ENCODE results near the gene BTBD6. TPM values are rescaled to one million over a fixed set of nuclear protein-coding genes. Genes with fewer than 3 reads are reported as not detected.

Gene BTBD6
- total RNA-seq, 1 experiment from 2014 or later = 9.0 TPM

DNA sequence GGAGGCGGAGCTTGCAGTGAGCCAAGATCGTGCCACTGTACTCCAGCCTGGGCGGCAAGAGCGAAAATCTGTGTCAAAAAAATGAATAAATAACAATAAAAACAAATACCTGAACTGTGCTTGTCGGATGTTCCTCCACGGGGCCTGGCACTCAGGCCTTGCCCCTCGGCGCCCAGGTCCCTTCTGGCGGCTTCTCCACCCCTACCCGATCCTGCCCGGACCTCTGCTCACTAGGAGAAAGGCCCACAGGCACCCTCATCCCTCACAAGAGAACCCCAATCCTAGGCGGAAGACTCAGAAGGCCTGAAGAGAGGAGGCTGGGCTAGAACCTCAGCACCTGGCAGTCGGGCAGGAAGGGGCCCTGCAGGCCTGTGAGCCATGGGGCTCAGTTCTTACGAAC, 21.0 kb upstream of the BTBD6 start:
- no peak for TF ChIP-seq EZH2 (IDR thresholded peaks at IDR 0.05; ENCODE audit: low read depth)
- TF ChIP-seq, protein P1, sequence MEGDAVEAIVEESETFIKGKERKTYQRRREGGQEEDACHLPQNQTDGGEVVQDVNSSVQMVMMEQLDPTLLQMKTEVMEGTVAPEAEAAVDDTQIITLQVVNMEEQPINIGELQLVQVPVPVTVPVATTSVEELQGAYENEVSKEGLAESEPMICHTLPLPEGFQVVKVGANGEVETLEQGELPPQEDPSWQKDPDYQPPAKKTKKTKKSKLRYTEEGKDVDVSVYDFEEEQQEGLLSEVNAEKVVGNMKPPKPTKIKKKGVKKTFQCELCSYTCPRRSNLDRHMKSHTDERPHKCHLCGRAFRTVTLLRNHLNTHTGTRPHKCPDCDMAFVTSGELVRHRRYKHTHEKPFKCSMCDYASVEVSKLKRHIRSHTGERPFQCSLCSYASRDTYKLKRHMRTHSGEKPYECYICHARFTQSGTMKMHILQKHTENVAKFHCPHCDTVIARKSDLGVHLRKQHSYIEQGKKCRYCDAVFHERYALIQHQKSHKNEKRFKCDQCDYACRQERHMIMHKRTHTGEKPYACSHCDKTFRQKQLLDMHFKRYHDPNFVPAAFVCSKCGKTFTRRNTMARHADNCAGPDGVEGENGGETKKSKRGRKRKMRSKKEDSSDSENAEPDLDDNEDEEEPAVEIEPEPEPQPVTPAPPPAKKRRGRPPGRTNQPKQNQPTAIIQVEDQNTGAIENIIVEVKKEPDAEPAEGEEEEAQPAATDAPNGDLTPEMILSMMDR (conservative IDR thresholded peaks at IDR 0.05) = no peak
- H3K9me3 ChIP-seq (ENCODE audit: insufficient read depth, low read depth) = no peaks in the 10 kb centered on the region
- H3K36me3 ChIP-seq (ENCODE audit: low read depth) = no peaks in the 10 kb centered on the region; the same call in 1 of the 2 replicates
- no peak overlapping the region for H3K4me3 ChIP-seq
- no peaks in the 10 kb centered on the region for H3F3A ChIP-seq (ENCODE audit: insufficient read depth, low read depth)
- H3K4me2 ChIP-seq = no peak overlapping the region
- POLR2A ChIA-PET (ENCODE audit: unreplicated experiment) = no interaction called here
- H4K20me1 ChIP-seq (ENCODE audit: insufficient read depth) = no peaks in the 10 kb centered on the region
- intact Hi-C loops (cut with micrococcal nuclease; ENCODE audit: unreplicated experiment) = no loop called here
- CTCF ChIA-PET = no interaction called here
- peaks cover 7% of the 10 kb centered on the region; the same call in 1 of the 2 replicates for H3K4me1 ChIP-seq (replicated peaks; ENCODE audit: insufficient read depth)
- no peak overlapping the region for H3K27ac ChIP-seq
- no peak overlapping the region for H2AFZ ChIP-seq
- H3K27me3 ChIP-seq (ENCODE audit: insufficient read depth, low read depth) = no peaks in the 10 kb centered on the region
- no peaks in the 10 kb centered on the region; the same call in 1 of the 2 replicates for H3K79me2 ChIP-seq (ENCODE audit: low read depth)
- BruUV-seq (replicated peaks) = no TSS peak
- H3K9me2 ChIP-seq (ENCODE audit: insufficient read depth) = no peaks in the 10 kb centered on the region
- no peak for DNase-seq

DNA sequence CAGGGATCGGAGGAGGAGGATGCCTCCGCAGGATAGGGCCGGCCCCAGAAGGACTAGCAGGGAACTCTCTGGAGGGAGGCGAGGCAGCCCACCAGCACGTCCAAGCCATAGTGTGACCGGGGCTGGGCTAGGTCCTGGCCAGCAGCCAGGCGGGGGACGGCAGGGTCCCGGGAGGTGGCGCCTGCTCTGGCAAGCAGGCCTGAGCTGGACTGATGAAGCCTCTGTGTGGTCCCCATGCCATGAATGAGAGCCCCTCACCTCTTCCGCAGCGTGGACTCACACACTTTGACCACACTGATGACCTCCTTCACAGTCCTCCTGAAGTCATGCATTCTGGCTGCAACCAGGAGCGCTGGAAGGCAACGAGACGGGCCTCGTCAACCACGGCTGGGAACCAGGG, 19.8 kb upstream of the BTBD6 start:
- H3K79me2 ChIP-seq (ENCODE audit: low read depth) = no peaks in the 10 kb centered on the region; the same call in 1 of the 2 replicates
- H3K36me3 ChIP-seq (ENCODE audit: low read depth) = no peaks in the 10 kb centered on the region; the same call in 1 of the 2 replicates
- TF ChIP-seq, protein P1 (conservative IDR thresholded peaks at IDR 0.05) = no peak
- no peak for TF ChIP-seq EZH2 (IDR thresholded peaks at IDR 0.05; ENCODE audit: low read depth)
- DNase-seq = no peak
- no peak overlapping the region for H3K4me2 ChIP-seq
- H3K27me3 ChIP-seq (ENCODE audit: insufficient read depth, low read depth) = no peaks in the 10 kb centered on the region
- BruUV-seq (replicated peaks) = no TSS peak
- peaks cover 7% of the 10 kb centered on the region; the same call in 1 of the 2 replicates for H3K4me1 ChIP-seq (replicated peaks; ENCODE audit: insufficient read depth)
- H3K4me3 ChIP-seq = no peak overlapping the region
- intact Hi-C loops (cut with micrococcal nuclease; ENCODE audit: unreplicated experiment) = no loop called here
- no peak overlapping the region for H3K27ac ChIP-seq
- H3K9me2 ChIP-seq (ENCODE audit: insufficient read depth) = no peaks in the 10 kb centered on the region
- H3K9me3 ChIP-seq (ENCODE audit: insufficient read depth, low read depth) = no peaks in the 10 kb centered on the region
- no peak overlapping the region for H2AFZ ChIP-seq
- ChIA-PET CTCF (no interaction called here), POLR2A (ENCODE audit: unreplicated experiment) (no interaction called here)
- H3F3A ChIP-seq (ENCODE audit: insufficient read depth, low read depth) = no peaks in the 10 kb centered on the region
- H4K20me1 ChIP-seq (ENCODE audit: insufficient read depth) = no peaks in the 10 kb centered on the region

DNA sequence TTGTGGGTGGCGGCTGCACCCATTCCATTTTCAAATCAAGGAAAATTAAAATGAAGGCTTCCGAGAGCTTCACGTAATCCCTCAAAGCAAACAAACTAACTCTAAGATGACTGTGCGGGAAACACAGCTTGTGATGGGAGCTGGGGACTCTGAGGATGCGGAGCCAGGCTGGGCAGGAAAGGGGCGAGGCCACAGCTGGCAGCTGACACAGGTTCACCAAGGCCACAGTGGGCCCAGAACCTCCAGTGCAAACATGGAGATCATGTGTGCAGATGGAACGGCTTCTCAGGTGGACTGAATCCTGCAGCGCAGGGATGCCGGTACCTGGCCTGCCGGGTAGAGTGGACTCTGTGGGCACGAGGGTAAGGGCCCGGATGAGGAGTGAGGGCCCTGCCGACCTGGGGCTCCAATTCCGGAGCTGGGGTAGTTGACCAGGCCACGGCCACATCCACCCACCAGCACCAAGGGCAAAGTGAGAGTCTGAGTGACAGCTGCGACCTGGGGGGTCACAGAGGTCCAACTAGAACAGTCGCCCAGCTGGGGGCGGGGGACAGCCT, 19.2 kb upstream of the BTBD6 start:
- intact Hi-C loops (cut with micrococcal nuclease; ENCODE audit: unreplicated experiment) = no loop called here
- no peak for DNase-seq
- no peaks in the 10 kb centered on the region for H4K20me1 ChIP-seq (ENCODE audit: insufficient read depth)
- H3K4me1 ChIP-seq (replicated peaks; ENCODE audit: insufficient read depth) = peaks cover 7% of the 10 kb centered on the region; the same call in 1 of the 2 replicates
- H3K27me3 ChIP-seq (ENCODE audit: insufficient read depth, low read depth) = no peaks in the 10 kb centered on the region
- no peak for TF ChIP-seq EZH2 (IDR thresholded peaks at IDR 0.05; ENCODE audit: low read depth)
- TF ChIP-seq, protein P1 (conservative IDR thresholded peaks at IDR 0.05) = no peak
- no peaks in the 10 kb centered on the region for H3K9me3 ChIP-seq (ENCODE audit: insufficient read depth, low read depth)
- no TSS peak for BruUV-seq (replicated peaks)
- POLR2A ChIA-PET (ENCODE audit: unreplicated experiment) = no interaction called here
- no peak overlapping the region for H2AFZ ChIP-seq
- no peaks in the 10 kb centered on the region; the same call in 1 of the 2 replicates for H3K36me3 ChIP-seq (ENCODE audit: low read depth)
- no peak overlapping the region for H3K27ac ChIP-seq
- no peaks in the 10 kb centered on the region for H3F3A ChIP-seq (ENCODE audit: insufficient read depth, low read depth)
- no peak overlapping the region for H3K4me2 ChIP-seq
- no peaks in the 10 kb centered on the region for H3K9me2 ChIP-seq (ENCODE audit: insufficient read depth)
- H3K4me3 ChIP-seq = no peak overlapping the region
- CTCF ChIA-PET = no interaction called here
- H3K79me2 ChIP-seq (ENCODE audit: low read depth) = no peaks in the 10 kb centered on the region
